Cerebellar nuclear complex (tissue), 1 donor: ENCODE data around the gene CNTN4.
A peak's percentile ranks its signal among the peaks of the same experiment; 100 is the strongest.

ENCODE experiments used
- DNase-seq, 2 experiments: peaks; one replicate each; lab custom pipeline; 2025; lab: John Stamatoyannopoulos, UW

CNTN4 gene

DNA sequence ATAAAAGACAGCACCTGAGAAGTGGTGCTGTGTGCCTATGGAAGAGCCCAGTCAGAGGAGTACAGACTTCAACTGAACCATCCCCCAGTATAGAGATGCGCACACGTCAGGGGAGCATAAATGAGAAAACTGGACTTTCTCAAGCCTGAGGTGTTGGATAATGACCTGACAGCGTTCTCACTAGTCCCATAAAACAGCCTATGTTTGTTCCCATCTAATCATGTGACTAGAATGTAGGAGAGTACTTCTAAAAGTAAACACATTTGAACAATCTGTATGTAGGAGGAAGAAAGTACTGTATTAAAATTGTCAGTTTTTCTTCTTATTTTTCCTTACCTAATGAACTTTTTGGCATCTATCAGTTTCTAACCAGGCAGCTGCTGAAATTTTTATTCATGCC lies 498.9 kb downstream of the CNTN4 start:
- no peak for DNase-seq

DNA sequence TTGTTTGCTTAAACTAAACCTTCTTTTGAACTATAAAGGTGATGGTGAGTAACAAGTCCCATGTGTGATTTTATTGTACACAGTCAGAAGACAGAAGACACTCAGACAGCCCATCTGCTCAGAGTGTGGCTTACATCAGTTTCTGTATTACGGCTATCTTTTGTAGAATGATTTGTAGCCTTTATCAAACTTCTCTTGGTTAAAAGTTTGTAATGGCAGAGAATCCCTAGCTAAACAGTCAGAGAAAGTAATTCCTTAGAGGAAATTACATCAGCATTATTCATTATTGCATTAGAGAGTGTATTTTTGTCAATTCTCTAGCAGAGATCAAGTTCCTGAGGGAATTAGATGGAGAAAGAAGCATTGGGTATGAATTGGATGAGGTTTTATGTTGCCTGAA lies 500.8 kb downstream of the CNTN4 start:
- DNase-seq: no peak

- DNase-seq: no peak
Measured at GRCh38 chr3:2603692-2604289, 505.1 kb downstream of the CNTN4 start.

DNA sequence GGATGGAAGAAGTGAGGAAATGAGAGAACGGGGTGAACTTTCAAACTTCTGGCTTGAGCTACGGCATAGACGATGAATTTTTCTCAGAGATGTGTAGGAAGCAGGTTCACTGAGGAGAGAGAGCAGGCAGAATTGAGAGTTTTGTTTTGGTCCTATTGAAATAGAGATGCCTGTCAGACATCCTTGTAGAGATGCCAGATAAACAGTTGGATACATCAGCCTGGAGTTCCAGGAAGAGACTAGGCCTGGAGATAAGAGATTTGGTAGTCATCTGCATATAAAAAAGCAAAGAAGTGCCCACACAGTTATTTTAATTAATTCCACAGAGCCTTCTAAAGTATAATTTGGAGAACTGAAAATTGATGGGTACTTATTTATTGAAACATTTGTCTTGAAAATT lies 515.9 kb downstream of the CNTN4 start:
- peak in 1 of 2 experiments; percentile 21 for DNase-seq

- no peak for DNase-seq
Measured at GRCh38 chr3:2615080-2615479, 516.4 kb downstream of the CNTN4 start.

- DNase-seq: no peak
Measured at GRCh38 chr3:2623436-2623835, 524.8 kb downstream of the CNTN4 start.

DNA sequence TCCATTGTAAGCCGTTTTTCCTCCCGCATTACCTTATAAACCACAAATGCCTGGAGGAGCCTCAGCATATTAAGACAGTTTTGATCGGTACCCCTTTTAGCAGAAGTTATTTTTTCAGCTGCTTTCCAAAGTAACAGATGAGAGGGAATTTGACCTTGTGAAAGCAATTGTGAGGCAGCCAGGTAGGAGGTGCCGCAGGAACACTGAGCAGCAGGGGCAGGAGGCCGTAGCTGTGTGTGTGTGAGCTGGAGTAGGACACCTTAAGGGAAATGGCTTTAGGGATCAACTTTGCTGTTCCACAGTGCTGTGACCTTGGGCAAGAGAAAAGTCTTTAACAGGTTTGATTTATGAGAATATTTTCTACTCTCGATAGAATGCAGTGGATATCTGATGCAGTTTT lies 529.5 kb downstream of the CNTN4 start:
- no peak for DNase-seq

GRCh38 chr3:2635511-2635910 lies 536.8 kb downstream of the CNTN4 start:
- DNase-seq: no peak

GRCh38 chr3:2643606-2644005 lies 544.9 kb downstream of the CNTN4 start:
- DNase-seq: no peak

DNA sequence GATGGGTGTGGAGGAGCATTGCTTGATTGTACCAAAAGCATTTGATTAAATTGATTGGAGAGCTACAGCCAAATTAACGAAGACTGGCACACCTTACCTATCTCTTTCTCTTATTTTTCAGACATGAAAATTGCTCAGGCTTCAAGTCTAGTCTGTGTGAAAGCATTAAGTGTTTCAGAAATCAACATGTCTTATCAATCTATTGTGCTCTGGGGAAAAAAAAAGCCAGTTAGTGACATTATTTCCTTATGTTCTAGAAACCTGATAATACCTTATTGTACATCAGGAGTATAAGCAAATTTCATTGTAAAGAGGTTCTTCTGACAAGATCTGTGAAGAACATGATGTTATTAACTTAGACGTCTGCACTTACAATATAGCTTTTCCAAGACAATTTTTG lies 546.3 kb downstream of the CNTN4 start:
- DNase-seq: no peak

GRCh38 chr3:2650746-2651145 lies 552.1 kb downstream of the CNTN4 start:
- DNase-seq: no peak

- no peak for DNase-seq
Measured at GRCh38 chr3:2652386-2652785, 553.7 kb downstream of the CNTN4 start.

DNA sequence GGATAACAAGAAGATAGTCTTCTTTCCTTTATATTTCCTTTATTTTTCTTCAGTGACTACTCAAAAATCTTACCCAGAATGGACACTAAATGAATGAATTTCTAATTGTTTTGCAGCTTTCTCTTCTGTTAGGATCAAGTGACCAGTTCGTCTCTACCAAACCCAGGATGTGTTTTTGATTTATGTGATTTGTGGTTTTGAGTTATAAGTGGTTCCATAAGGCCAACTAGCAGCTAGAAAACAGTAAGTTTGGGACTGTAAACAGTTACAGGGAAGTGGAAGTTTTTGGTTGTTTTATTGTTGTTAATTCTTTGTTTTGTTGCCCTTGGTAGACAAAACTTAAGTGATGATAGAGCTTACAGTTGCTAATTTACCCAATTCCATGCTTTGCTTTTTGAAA lies 555.0 kb downstream of the CNTN4 start:
- DNase-seq: no peak

DNA sequence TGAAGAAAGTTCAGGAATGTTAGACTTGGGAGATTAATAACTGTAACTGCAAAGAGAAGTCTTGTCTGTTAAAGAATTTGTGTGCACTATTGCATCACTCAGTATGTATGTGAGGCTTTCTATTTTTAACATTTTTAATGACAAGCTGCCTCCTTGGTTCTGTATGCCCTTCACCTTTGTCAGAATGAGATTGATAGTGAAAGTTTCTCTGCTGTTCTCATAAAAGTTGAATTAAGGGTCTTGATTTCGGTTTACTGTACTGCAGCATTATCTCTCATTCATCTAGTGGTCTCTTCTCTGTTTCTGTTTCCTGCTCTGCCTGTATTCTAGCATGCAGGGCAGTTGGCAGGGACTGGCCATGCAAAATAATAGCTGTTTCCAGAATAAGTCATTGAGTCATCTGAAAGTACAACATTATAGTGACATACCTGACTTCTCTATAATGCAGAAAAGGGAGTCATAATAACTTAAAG lies 556.6 kb downstream of the CNTN4 start:
- no peak for DNase-seq

- no peak for DNase-seq
Measured at GRCh38 chr3:2656806-2657777, 558.4 kb downstream of the CNTN4 start.

- DNase-seq: no peak
Measured at GRCh38 chr3:2657971-2658370, 559.3 kb downstream of the CNTN4 start.

- no peak for DNase-seq
Measured at GRCh38 chr3:2659896-2660295, 561.2 kb downstream of the CNTN4 start.

DNA sequence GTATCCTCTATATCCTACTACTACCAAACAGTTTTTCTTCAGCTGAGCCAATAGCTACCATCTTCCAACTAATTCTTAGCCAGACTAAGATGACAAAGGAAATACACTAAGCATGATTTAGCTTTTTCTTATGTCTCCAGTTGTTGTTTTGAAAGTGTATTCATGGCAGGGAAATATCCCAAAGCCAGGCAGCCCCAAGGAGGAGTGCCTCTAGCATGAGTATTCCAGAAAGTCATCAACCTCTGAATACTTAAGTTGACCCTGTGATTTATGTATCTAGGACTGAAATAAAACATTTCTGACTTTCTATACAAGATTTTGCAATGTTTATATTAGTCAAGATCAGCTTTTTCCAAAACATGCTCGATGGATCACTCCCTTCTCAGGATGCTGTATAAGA lies 562.4 kb downstream of the CNTN4 start:
- DNase-seq: no peak

DNA sequence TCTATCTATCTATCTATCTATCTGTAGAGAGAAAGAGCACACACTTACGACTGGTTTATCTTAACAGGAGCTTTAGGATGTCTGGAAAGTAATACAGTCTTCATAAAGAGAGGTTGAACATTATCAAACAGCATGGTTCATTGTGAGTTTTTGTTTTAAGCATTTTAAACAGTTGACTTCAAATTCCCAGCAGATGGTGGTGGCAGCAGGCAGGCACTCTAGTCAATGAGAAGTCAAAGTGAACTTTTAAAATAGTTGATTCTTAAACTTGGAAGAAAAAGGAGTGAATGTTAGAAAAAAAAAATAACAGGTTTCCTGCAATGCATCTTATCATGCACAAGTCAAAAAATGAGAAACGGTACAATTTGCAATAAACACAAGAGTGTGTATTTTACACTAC lies 578.8 kb downstream of the CNTN4 start:
- no peak for DNase-seq

DNA sequence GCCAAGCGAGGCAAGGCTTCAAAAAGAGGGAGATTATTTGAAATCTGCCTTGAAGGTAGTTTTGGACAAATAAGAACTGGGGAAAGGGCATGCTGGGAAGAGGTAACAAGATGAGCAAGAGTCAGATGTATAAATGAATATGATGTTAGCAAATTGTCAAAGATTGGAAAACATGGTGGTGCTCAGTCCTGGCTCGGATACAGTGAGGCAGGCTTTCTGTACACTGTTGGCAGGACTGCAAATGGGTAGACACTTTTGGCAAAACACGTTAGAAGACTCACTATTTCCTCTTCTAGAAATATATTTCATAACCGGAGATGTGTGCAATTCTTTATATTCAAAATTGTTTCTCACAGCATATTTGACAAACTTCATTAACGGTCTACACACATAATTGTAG lies 581.6 kb downstream of the CNTN4 start:
- no peak for DNase-seq

GRCh38 chr3:2684046-2684445 lies 585.4 kb downstream of the CNTN4 start:
- no peak for DNase-seq

GRCh38 chr3:2686816-2687502 lies 588.3 kb downstream of the CNTN4 start:
- no peak for DNase-seq

- DNase-seq: no peak
Measured at GRCh38 chr3:2697589-2697988, 598.9 kb downstream of the CNTN4 start.
